ENCODE results near the gene CECR2.

- TF ChIP-seq, protein P1, sequence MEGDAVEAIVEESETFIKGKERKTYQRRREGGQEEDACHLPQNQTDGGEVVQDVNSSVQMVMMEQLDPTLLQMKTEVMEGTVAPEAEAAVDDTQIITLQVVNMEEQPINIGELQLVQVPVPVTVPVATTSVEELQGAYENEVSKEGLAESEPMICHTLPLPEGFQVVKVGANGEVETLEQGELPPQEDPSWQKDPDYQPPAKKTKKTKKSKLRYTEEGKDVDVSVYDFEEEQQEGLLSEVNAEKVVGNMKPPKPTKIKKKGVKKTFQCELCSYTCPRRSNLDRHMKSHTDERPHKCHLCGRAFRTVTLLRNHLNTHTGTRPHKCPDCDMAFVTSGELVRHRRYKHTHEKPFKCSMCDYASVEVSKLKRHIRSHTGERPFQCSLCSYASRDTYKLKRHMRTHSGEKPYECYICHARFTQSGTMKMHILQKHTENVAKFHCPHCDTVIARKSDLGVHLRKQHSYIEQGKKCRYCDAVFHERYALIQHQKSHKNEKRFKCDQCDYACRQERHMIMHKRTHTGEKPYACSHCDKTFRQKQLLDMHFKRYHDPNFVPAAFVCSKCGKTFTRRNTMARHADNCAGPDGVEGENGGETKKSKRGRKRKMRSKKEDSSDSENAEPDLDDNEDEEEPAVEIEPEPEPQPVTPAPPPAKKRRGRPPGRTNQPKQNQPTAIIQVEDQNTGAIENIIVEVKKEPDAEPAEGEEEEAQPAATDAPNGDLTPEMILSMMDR (IDR thresholded peaks at IDR 0.05; ENCODE audit: low read depth, low read length, poor library complexity, severe bottlenecking): no peak
- no peak for TF ChIP-seq EZH2phosphoT487 (IDR thresholded peaks at IDR 0.05; ENCODE audit: borderline replicate concordance, low read length)
Observed at GRCh38 chr22:17597217-17597616, 228.0 kb downstream of the CECR2 start.

All from DOHH2 (cell line).